ENCODE data around the gene ENPP7.

DNA sequence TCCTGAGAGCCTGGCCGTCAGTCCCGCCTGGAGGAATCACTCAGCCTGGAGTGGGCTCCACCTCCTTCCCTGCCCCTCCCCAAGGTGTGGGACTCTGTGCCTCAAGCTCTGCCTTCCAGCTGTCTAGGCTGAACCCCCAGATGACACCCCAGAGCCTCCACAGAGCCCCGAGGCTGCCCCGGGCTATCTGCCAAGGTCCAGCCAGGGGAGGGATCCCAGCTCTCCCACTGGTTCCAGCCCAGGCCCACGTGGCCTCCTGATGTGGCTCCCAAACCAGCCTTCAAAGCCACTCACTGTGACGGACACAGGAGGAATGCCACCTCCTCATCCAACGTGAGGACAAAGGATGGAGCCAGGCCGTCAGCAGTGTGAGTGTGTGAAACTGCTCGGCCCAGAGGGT is 45.6 kb upstream of the ENPP7 start:
- TF ChIP-seq, protein P1, sequence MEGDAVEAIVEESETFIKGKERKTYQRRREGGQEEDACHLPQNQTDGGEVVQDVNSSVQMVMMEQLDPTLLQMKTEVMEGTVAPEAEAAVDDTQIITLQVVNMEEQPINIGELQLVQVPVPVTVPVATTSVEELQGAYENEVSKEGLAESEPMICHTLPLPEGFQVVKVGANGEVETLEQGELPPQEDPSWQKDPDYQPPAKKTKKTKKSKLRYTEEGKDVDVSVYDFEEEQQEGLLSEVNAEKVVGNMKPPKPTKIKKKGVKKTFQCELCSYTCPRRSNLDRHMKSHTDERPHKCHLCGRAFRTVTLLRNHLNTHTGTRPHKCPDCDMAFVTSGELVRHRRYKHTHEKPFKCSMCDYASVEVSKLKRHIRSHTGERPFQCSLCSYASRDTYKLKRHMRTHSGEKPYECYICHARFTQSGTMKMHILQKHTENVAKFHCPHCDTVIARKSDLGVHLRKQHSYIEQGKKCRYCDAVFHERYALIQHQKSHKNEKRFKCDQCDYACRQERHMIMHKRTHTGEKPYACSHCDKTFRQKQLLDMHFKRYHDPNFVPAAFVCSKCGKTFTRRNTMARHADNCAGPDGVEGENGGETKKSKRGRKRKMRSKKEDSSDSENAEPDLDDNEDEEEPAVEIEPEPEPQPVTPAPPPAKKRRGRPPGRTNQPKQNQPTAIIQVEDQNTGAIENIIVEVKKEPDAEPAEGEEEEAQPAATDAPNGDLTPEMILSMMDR (conservative IDR thresholded peaks at IDR 0.05; ENCODE audit: low read depth, low read length), result no peak
- TF ChIP-seq EZH2 (IDR thresholded peaks at IDR 0.05; ENCODE audit: borderline replicate concordance, low read depth, low read length, poor library complexity, severe bottlenecking), result no peak
